ENCODE results near the gene XRCC5. TPM values are rescaled to one million over a fixed set of nuclear protein-coding genes. Genes with fewer than 3 reads are reported as not detected.

XRCC5 gene
- total and polyA plus RNA-seq, 2 donors (not counting 3 experiments of a cell fraction or from before 2014, with no cell fraction given), result 267 to 319 TPM

- Histone ChIP-seq H3K4me2 (ENCODE audit: insufficient read depth, low read length) (no peak overlapping the region), H2AFZ (ENCODE audit: low read depth, low read length) (no peak overlapping the region), H3K9ac (replicated peaks; ENCODE audit: extremely low read depth, insufficient read depth, low read length) (no peak overlapping the region), H3K9me3 (replicated peaks; ENCODE audit: control insufficient read depth, insufficient read depth, low read length) (no peaks in the 10 kb centered on the region), H3K4me1 (ENCODE audit: control insufficient read depth, extremely low read depth, insufficient read depth, low read length) (peaks cover 13% of the 10 kb centered on the region), H3K79me2 (ENCODE audit: control insufficient read depth, insufficient read depth, low read length) (peaks cover 67% of the 10 kb centered on the region), H3K4me3 (replicated peaks in 1 of 3; ENCODE audit: insufficient read depth in 1 of 3, low read depth in 1 of 3, low read length in 3 of 3) (no peak overlapping the region), H3K9me1 (replicated peaks; ENCODE audit: control insufficient read depth, extremely low read depth, insufficient read depth, low read length) (no peaks in the 10 kb centered on the region), H3K27me3 (ENCODE audit: control insufficient read depth in 2 of 2, insufficient read depth in 2 of 2, low read length in 2 of 2) (no peaks in the 10 kb centered on the region), H4K20me1 (replicated peaks; ENCODE audit: control insufficient read depth, extremely low read depth, insufficient read depth, low read length) (no peaks in the 10 kb centered on the region), H3K36me3 (ENCODE audit: control insufficient read depth in 2 of 2, extremely low read depth in 1 of 2, insufficient read depth in 2 of 2, low read length in 2 of 2) (peaks cover 34 to 48% of the 10 kb centered on the region in 2 experiments), H3K27ac (ENCODE audit: insufficient read depth, low read depth, low read length) (no peak overlapping the region)
- intact Hi-C loops (cut with micrococcal nuclease), result loop anchor here (5.0 to 10.0 kb wide), 2 partner anchors 285 to 517 kb away; partner anchors contain the start of gene IGFBP2
- no peak for FAIRE-seq
- POLR2A ChIA-PET, result no interaction called here
- CTCF ChIA-PET, result interaction anchor here (0.6 to 1.3 kb wide), 2 partner anchors 9 to 82 kb away, joined by 3 to 5 read pairs; no protein-coding TSS in a partner anchor
- TF ChIP-seq, protein P1, sequence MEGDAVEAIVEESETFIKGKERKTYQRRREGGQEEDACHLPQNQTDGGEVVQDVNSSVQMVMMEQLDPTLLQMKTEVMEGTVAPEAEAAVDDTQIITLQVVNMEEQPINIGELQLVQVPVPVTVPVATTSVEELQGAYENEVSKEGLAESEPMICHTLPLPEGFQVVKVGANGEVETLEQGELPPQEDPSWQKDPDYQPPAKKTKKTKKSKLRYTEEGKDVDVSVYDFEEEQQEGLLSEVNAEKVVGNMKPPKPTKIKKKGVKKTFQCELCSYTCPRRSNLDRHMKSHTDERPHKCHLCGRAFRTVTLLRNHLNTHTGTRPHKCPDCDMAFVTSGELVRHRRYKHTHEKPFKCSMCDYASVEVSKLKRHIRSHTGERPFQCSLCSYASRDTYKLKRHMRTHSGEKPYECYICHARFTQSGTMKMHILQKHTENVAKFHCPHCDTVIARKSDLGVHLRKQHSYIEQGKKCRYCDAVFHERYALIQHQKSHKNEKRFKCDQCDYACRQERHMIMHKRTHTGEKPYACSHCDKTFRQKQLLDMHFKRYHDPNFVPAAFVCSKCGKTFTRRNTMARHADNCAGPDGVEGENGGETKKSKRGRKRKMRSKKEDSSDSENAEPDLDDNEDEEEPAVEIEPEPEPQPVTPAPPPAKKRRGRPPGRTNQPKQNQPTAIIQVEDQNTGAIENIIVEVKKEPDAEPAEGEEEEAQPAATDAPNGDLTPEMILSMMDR (IDR thresholded peaks at IDR 0.05; ENCODE audit: extremely low read depth in 1 of 2, insufficient read depth in 1 of 2, low read depth in 1 of 2, low read length in 2 of 2), result no peak
- dilution Hi-C loops (cut with MboI; ENCODE audit: extremely low pct_ligation_motif_present, low sequenced_read_pairs), result no loop called here
- no peak for DNase-seq (ENCODE audit: low read depth, low spot score)
- BruUV-seq (replicated peaks), result no TSS peak
Measured at GRCh38 chr2:216117561-216118340, 8.6 kb downstream of the XRCC5 start.

DNA sequence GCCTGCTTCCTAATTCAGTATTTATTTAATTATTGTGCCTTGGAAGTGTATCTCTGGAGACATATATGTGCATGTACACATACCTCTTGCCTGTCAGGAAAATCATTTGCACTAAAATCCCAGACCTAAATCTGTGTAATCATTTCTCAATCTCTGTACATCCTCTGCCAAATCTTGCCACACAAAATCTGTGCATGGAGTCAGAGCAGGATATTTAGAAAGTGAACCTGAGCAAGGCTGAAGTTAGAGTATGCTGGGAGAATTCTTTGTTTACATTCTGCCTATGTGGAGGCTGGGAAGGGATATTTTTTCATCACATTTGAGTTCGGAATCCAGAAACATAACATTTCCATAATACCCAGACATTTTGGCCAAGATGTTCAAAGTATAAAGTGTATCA, 9.3 kb downstream of the XRCC5 start:
- ChIA-PET CTCF (interaction anchor here (1.3 kb wide), 1 partner anchor 8 kb away, joined by 3 read pairs; no protein-coding TSS in a partner anchor), POLR2A (no interaction called here)
- intact Hi-C loops (cut with micrococcal nuclease) (loop anchor here (5.0 to 10.0 kb wide), 2 partner anchors 284 to 516 kb away; partner anchors contain the start of gene IGFBP2), dilution Hi-C loops (cut with MboI; ENCODE audit: extremely low pct_ligation_motif_present, low sequenced_read_pairs) (no loop called here)
- no TSS peak for BruUV-seq (replicated peaks)
- H3K36me3 ChIP-seq (ENCODE audit: control insufficient read depth in 2 of 2, extremely low read depth in 1 of 2, insufficient read depth in 2 of 2, low read length in 2 of 2), result peaks cover 29 to 51% of the 10 kb centered on the region in 2 experiments
- no peak overlapping the region for H3K9ac ChIP-seq (replicated peaks; ENCODE audit: extremely low read depth, insufficient read depth, low read length)
- H3K4me2 ChIP-seq (ENCODE audit: insufficient read depth, low read length), result no peak overlapping the region
- no peaks in the 10 kb centered on the region for H3K27me3 ChIP-seq (ENCODE audit: control insufficient read depth in 2 of 2, insufficient read depth in 2 of 2, low read length in 2 of 2)
- peaks cover 66% of the 10 kb centered on the region for H3K79me2 ChIP-seq (ENCODE audit: control insufficient read depth, insufficient read depth, low read length)
- DNase-seq (ENCODE audit: low read depth, low spot score), result no peak
- H3K9me3 ChIP-seq (replicated peaks; ENCODE audit: control insufficient read depth, insufficient read depth, low read length), result no peaks in the 10 kb centered on the region
- no peaks in the 10 kb centered on the region for H4K20me1 ChIP-seq (replicated peaks; ENCODE audit: control insufficient read depth, extremely low read depth, insufficient read depth, low read length)
- H2AFZ ChIP-seq (ENCODE audit: low read depth, low read length), result no peak overlapping the region
- TF ChIP-seq MYC (IDR thresholded peaks at IDR 0.05; ENCODE audit: low read depth, low read length) (no peak), POLR2AphosphoS5 (IDR thresholded peaks at IDR 0.05; ENCODE audit: insufficient read depth, low read depth, low read length) (no peak), FOS (IDR thresholded peaks at IDR 0.05; ENCODE audit: borderline replicate concordance, insufficient read depth, low read length) (no peak), GATA2 (IDR thresholded peaks at IDR 0.05; ENCODE audit: insufficient read depth, insufficient read length, low read depth, low read length) (no peak), EZH2 (IDR thresholded peaks at IDR 0.05; ENCODE audit: borderline replicate concordance, low read depth, low read length, severe bottlenecking) (no peak), JUN (IDR thresholded peaks at IDR 0.05; ENCODE audit: borderline replicate concordance, insufficient read depth, insufficient read length, low read depth) (no peak), MAX (IDR thresholded peaks at IDR 0.05; ENCODE audit: insufficient read depth, insufficient read length) (no peak), POLR2A (IDR thresholded peaks at IDR 0.05; ENCODE audit: low read depth, low read length) (no peak)
- TF ChIP-seq, protein P1 (IDR thresholded peaks at IDR 0.05; ENCODE audit: extremely low read depth in 1 of 2, insufficient read depth in 1 of 2, low read depth in 1 of 2, low read length in 2 of 2), result no peak
- peaks cover 13% of the 10 kb centered on the region for H3K4me1 ChIP-seq (ENCODE audit: control insufficient read depth, extremely low read depth, insufficient read depth, low read length)
- no peak overlapping the region for H3K27ac ChIP-seq (ENCODE audit: insufficient read depth, low read depth, low read length)
- no peak overlapping the region for H3K4me3 ChIP-seq (replicated peaks in 1 of 3; ENCODE audit: insufficient read depth in 1 of 3, low read depth in 1 of 3, low read length in 3 of 3)
- no peak for FAIRE-seq
- no peaks in the 10 kb centered on the region for H3K9me1 ChIP-seq (replicated peaks; ENCODE audit: control insufficient read depth, extremely low read depth, insufficient read depth, low read length)

Measured in endothelial cell of umbilical vein (primary cell).